HepG2 (cell line): ENCODE measurements around the gene SAMSN1. TPM values are rescaled to one million over a fixed set of nuclear protein-coding genes. Genes with fewer than 3 reads are reported as not detected.

Experiments used
- ATAC-seq: fragments of 200-7000 bp; cut with Tn5 transposase; 3 replicates; pipeline ENCODE4 v1.9.1; 2020; ENCODE audit warnings: mild to moderate bottlenecking, moderate library complexity
- BruUV-seq: library from RNA; stranded (reverse); fragments of 400-500 nt; replicated peaks from 2 replicates; lab custom pipeline; 2021; lab: Mats Ljungman, UMichigan
- CTCF ChIA-PET: fragments of 300-600 bp; formaldehyde crosslinking; extraction: SDS; loops from one replicate; lab custom pipeline; 2021; ENCODE audit warnings: low total read pairs, inconsistent platforms, low intra/inter-chr PET ratio; lab: Yijun Ruan, JAX
- POLR2A ChIA-PET: fragments of 350-600 bp; sonication (Branson Sonifier 250); formaldehyde crosslinking; loops from one replicate; lab custom pipeline; 2020; ENCODE audit warnings: antibody characterized with exemption, inconsistent platforms; lab: Yijun Ruan, JAX
- DNase-seq: peaks from one replicate; pipeline ENCODE4 v3.0.0-alpha.2; 2015; ENCODE audit warnings: low spot score
- FAIRE-seq: peaks from 3 replicates; lab custom pipeline; 2011; peaks lifted over from hg19 to GRCh38; lab: Jason Lieb, UNC
- H2AFZ ChIP-seq: one replicate; pipeline ENCODE4 v1.6.1; 2011; ENCODE audit warnings: low read length, inconsistent platforms
- H3K27ac ChIP-seq: fragments of 300-600 bp; 3 replicates; pipeline ENCODE4 v1.8.0; 2011; ENCODE audit warnings: mixed run types, mild to moderate bottlenecking, mixed read lengths, low read length, inconsistent platforms; ENCODE audit not compliant: insufficient read depth; ENCODE audit errors: extremely low read length
- H3K27me3 ChIP-seq, 2 experiments: fragments of 200-600 bp in 1 of 2; 2 replicates in 1 of 2; 3 replicates in 1 of 2; pipeline versions ENCODE4 v1.6.0 to v1.8.0; 2011; ENCODE audit warnings: low read length in 2 of 2, mild to moderate bottlenecking in 2 of 2, moderate library complexity in 2 of 2, inconsistent platforms in 1 of 2; ENCODE audit not compliant: insufficient read depth in 2 of 2, control insufficient read depth in 1 of 2
- H3K36me3 ChIP-seq, 2 experiments: fragments of 200-600 bp in 1 of 2; replicated peaks in 1 of 2; 2 replicates in 1 of 2; 3 replicates in 1 of 2; pipeline versions ENCODE4 v1.5.1 to v1.8.0; 2011; ENCODE audit warnings: low read length in 2 of 2, inconsistent platforms in 1 of 2; ENCODE audit not compliant: insufficient read depth in 2 of 2, control insufficient read depth in 1 of 2
- H3K4me1 ChIP-seq: 2 replicates; pipeline ENCODE4 v1.5.1; 2012; ENCODE audit warnings: low read length, inconsistent platforms; ENCODE audit not compliant: insufficient read depth
- H3K4me2 ChIP-seq: 2 replicates; pipeline ENCODE4 v1.6.0; 2011; ENCODE audit warnings: low read depth, low read length, inconsistent platforms
- H3K4me3 ChIP-seq, 3 experiments: fragments of 200-600 bp in 1 of 3; sonication (generic), shearing (Covaris generic) in 1 of 3; replicated peaks in 1 of 3; 2 replicates each; pipeline ENCODE4 v1.5.1; 2011 to 2016; ENCODE audit warnings: low read length in 3 of 3, inconsistent platforms in 2 of 3, low read depth in 2 of 3, mild to moderate bottlenecking in 2 of 3, control low read depth in 1 of 3, mixed read lengths in 1 of 3; ENCODE audit not compliant: insufficient read depth in 1 of 3
- H3K79me2 ChIP-seq: one replicate; pipeline ENCODE4 v1.6.1; 2011; ENCODE audit warnings: low read length, inconsistent platforms; ENCODE audit not compliant: insufficient read depth
- H3K9ac ChIP-seq: 2 replicates; pipeline ENCODE4 v1.6.0; 2011; ENCODE audit warnings: mild to moderate bottlenecking, low read depth, low read length, inconsistent platforms; ENCODE audit not compliant: insufficient read depth
- H3K9me3 ChIP-seq: 2 replicates; pipeline ENCODE4 v1.5.1; 2012; ENCODE audit warnings: mild to moderate bottlenecking, low read length
- H4K20me1 ChIP-seq: 2 replicates; pipeline ENCODE4 v1.6.0; 2011; ENCODE audit warnings: inconsistent platforms, mild to moderate bottlenecking, low read length, moderate library complexity; ENCODE audit not compliant: insufficient read depth
- CREM ChIP-seq, 2 experiments: sonication (generic) in 1 of 2; formaldehyde crosslinking in 1 of 2; IDR thresholded peaks; 2 replicates each; pipeline versions ENCODE4 v1.4.0 to v1.6.1; 2016 to 2020; ENCODE audit warnings: antibody characterized with exemption in 1 of 2, mild to moderate bottlenecking in 1 of 2, missing genetic modification reagents in 1 of 2
- FOXO1 ChIP-seq: sonication (generic); formaldehyde crosslinking; IDR thresholded peaks from 2 replicates; pipeline ENCODE4 v1.4.0; 2020; ENCODE audit warnings: missing genetic modification reagents
- MAFK ChIP-seq, 2 experiments: IDR thresholded peaks in 1 of 2; conservative IDR thresholded peaks in 1 of 2; 2 replicates each; pipeline ENCODE4 v1.6.1; 2011; ENCODE audit warnings: improper control_type of control experiment in 2 of 2, low read length in 2 of 2
- NAIF1 ChIP-seq: sonication (generic); formaldehyde crosslinking; IDR thresholded peaks from 2 replicates; pipeline ENCODE4 v1.5.0; 2020; ENCODE audit warnings: mild to moderate bottlenecking, missing genetic modification reagents, borderline replicate concordance
- SMAD1 ChIP-seq: sonication (generic); formaldehyde crosslinking; IDR thresholded peaks from 2 replicates; pipeline ENCODE4 v1.4.0; 2020; ENCODE audit warnings: missing genetic modification reagents, low read depth, mild to moderate bottlenecking, borderline replicate concordance
- WGBS: methylation state at CpG from one replicate; pipeline ENCODE4 v1.1.6; 2017; ENCODE audit warnings: low lambda C conversion rate; 5-methylcytosine and 5-hydroxymethylcytosine counted together
- in situ Hi-C: cut with HindIII; loops from 2 replicates; pipeline ENCODE4 v1.10.0; 2017; ENCODE audit warnings: low pct_unique_long_range_greater_than_20kb; ENCODE audit not compliant: extremely low pct_ligation_motif_present
- intact Hi-C: fragments of 100-400 bp; cut with micrococcal nuclease; formaldehyde crosslinking; loops from one replicate; pipeline ENCODE4 v1.10.0; 2022; ENCODE audit not compliant: unreplicated experiment
- polyA plus RNA-seq, 8 experiments: library from polyadenylated mRNA; depleted of rRNA in 3 of 8; stranded (reverse) in 7 of 8; unstranded in 1 of 8; fragments of >200 nt; fragmentation: Illumina TruSeq in 4 of 8; extraction: Trizol in 4 of 8; gene quantifications; 2 replicates each; pipeline versions ENCODE4 v1.2.1 to v1.2.3, GENCODE V29; 2011 to 2016; ENCODE audit warnings: low read depth in 4 of 8, missing spikeins in 1 of 8, mixed read lengths in 1 of 8; ENCODE audit not compliant: insufficient read depth in 1 of 8
- total RNA-seq, 5 experiments: library from RNA; depleted of rRNA; stranded (reverse); fragments of >200 nt; fragmentation: Illumina TruSeq; extraction: Trizol; gene quantifications; 2 replicates each; pipeline ENCODE4 v1.2.3, GENCODE V29; 2016; ENCODE audit warnings: low read depth in 1 of 5
- TF ChIP-seq, protein P1 (sequence below): sonication (generic); formaldehyde crosslinking; IDR thresholded peaks from 2 replicates; pipeline ENCODE4 v1.4.0; 2020; ENCODE audit warnings: missing genetic modification reagents, mild to moderate bottlenecking, borderline replicate concordance
- TF ChIP-seq, protein P2 (sequence below): sonication (generic); formaldehyde crosslinking; IDR thresholded peaks from 2 replicates; pipeline ENCODE4 v1.8.1; 2023; ENCODE audit warnings: mild to moderate bottlenecking, moderate library complexity, missing genetic modification reagents
- TF ChIP-seq, protein P3 (sequence below): sonication (generic); formaldehyde crosslinking; IDR thresholded peaks from 2 replicates; pipeline ENCODE4 v1.5.0; 2020; ENCODE audit warnings: missing genetic modification reagents

Gene SAMSN1
- total and polyA plus RNA-seq, 2 of the 13 experiments (the other 11 are each of a cell fraction or from before 2014, with no cell fraction given), result 0.09 TPM; not detected in 1

DNA sequence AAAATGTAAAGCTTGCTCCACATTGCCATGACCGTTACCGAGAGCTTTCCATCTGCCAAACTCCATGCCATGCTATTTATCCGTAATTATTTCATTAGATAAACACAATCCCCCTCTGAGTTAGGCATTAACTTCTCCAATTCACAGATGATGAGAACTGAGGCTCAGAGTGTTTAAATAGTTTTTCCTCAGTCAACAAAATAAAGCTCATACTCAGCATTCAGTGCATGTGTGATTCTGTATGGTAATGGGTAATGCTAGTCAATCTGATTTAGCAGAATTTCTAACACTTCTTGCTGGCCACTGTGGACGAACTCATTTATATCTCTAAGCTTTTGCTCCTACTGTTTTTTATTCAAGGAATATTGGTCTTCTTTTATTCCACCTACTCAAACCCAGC is 17.3 kb downstream of the SAMSN1 start:
- Histone ChIP-seq H3K4me1 (no peaks in the 10 kb centered on the region), H3K4me2 (no peak overlapping the region), H3K36me3 (no peaks in the 10 kb centered on the region), H2AFZ (no peak overlapping the region), H3K4me3 (no peak overlapping the region), H3K27ac (no peak overlapping the region), H3K27me3 (no peaks in the 10 kb centered on the region), H3K9ac (no peak overlapping the region), H3K79me2 (no peaks in the 10 kb centered on the region), H3K9me3 (no peaks in the 10 kb centered on the region), H4K20me1 (no peaks in the 10 kb centered on the region)
- no TSS peak for BruUV-seq
- FAIRE-seq (no peak), DNase-seq (no peak), ATAC-seq (no peak)
- CTCF ChIA-PET, result no interaction called here
- TF ChIP-seq SMAD1 (CRISPR knock-in tag) (no peak), MAFK (conservative IDR thresholded peaks at IDR 0.05 in 1 of 2, IDR thresholded peaks at IDR 0.05 in 1 of 2; ENCODE audit: low read length in 2 of 2) (0 out of 4 replicates have a peak, but pooled peaks of 1 of the 2 experiments have one; percentile 2)
- in situ Hi-C loops (no loop called here), intact Hi-C loops (no loop called here)
- whole genome bisulfite sequencing, result under 1% methylated on average over 4 of the region's 4 CpGs
- POLR2A ChIA-PET, result no interaction called here

DNA sequence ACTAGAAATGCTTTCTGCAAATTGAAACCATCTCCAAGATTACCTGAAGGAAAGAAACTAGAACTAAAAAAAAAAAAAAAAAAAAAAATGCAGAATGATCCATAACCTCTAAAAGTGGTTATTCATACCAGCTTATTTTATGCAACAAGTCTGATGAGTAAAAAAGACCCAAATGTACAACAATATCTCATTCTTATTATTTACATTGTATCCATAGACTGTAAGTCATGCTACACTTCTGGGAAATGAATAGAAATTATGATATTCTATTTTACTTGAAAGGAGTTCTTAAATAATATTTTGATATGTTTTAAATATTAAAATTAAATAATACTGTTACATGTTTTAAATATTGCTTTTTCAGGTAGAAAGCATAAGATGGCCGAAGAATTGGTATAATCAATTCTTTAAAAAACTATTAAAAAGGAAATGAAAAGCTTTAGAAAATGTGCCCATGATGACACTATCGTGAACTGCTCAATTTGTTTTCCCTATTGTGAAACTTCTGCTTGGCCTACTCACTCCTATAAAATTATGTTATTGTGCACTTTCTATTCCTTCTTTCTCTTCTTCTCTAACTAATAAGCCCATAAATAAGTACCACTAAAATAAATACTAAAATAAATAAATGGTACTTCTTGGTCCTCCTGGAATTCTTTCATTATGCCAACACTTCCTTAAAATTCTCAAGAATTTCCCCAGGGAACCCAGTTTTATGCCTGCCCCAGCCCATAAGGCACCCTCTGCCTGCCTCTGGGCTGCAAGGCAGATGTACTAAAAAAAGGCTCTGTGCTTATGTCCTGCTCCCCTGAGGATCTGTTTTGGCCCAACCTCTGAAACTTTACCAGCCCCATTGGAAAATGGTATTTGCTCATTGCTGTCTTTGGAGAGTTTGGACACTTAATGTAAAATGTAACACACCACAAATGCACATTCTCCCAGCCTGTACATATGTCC is 18.1 kb downstream of the SAMSN1 start:
- CTCF ChIA-PET, result no interaction called here
- no peak for ATAC-seq
- TF ChIP-seq, protein P1, sequence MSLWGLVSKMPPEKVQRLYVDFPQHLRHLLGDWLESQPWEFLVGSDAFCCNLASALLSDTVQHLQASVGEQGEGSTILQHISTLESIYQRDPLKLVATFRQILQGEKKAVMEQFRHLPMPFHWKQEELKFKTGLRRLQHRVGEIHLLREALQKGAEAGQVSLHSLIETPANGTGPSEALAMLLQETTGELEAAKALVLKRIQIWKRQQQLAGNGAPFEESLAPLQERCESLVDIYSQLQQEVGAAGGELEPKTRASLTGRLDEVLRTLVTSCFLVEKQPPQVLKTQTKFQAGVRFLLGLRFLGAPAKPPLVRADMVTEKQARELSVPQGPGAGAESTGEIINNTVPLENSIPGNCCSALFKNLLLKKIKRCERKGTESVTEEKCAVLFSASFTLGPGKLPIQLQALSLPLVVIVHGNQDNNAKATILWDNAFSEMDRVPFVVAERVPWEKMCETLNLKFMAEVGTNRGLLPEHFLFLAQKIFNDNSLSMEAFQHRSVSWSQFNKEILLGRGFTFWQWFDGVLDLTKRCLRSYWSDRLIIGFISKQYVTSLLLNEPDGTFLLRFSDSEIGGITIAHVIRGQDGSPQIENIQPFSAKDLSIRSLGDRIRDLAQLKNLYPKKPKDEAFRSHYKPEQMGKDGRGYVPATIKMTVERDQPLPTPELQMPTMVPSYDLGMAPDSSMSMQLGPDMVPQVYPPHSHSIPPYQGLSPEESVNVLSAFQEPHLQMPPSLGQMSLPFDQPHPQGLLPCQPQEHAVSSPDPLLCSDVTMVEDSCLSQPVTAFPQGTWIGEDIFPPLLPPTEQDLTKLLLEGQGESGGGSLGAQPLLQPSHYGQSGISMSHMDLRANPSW (CRISPR knock-in tag), result no peak
- no peak for TF ChIP-seq FOXO1 (CRISPR knock-in tag)
- no peak for TF ChIP-seq CREM (IDR thresholded peaks at IDR 0.05)
- TF ChIP-seq CREM (CRISPR knock-in tag; IDR thresholded peaks at IDR 0.05), result no peak
- TF ChIP-seq, protein P2, sequence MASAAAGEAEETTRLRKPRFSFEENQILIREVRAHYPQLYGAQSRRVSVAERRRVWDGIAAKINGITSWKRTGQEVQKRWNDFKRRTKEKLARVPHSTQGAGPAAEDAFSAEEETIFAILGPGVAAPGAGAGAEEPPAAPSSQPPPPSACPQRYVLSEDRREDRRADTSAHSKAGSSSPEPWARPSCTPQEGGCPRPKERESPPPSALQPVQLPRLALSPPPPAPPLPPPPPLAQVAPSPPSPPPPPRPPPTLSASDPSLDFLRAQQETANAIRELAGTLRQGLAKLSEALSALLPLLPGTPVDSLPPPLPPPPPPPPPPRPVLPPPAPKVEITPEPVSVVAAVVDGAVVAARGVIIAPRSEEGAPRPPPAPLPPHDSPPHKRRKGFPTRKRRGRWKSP (CRISPR knock-in tag), result no peak
- no peak for TF ChIP-seq NAIF1 (CRISPR knock-in tag)
- TF ChIP-seq, protein P3, sequence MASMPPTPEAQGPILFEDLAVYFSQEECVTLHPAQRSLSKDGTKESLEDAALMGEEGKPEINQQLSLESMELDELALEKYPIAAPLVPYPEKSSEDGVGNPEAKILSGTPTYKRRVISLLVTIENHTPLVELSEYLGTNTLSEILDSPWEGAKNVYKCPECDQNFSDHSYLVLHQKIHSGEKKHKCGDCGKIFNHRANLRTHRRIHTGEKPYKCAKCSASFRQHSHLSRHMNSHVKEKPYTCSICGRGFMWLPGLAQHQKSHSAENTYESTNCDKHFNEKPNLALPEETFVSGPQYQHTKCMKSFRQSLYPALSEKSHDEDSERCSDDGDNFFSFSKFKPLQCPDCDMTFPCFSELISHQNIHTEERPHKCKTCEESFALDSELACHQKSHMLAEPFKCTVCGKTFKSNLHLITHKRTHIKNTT, result no peak

More for the DNA sequence above, 18.1 kb downstream of the SAMSN1 start:
- Histone ChIP-seq H3K79me2 (no peaks in the 10 kb centered on the region), H3K4me3 (no peak overlapping the region), H3K4me2 (no peak overlapping the region), H3K4me1 (no peaks in the 10 kb centered on the region), H3K27me3 (no peaks in the 10 kb centered on the region), H3K9ac (no peak overlapping the region), H3K36me3 (no peaks in the 10 kb centered on the region), H3K9me3 (no peaks in the 10 kb centered on the region), H2AFZ (no peak overlapping the region), H4K20me1 (no peaks in the 10 kb centered on the region), H3K27ac (no peak overlapping the region)
- no TSS peak for BruUV-seq
- POLR2A ChIA-PET, result no interaction called here
- intact Hi-C loops, result no loop called here
- no peak for DNase-seq
- no peak for FAIRE-seq
- in situ Hi-C loops, result no loop called here
- WGBS, result 4% methylated on average over 2 of the region's 2 CpGs
